HL-60/S4 treated with phorbol 12-myristate 13-acetate at 8.2 ng/mL for 4 days and 3 days (cell line): ENCODE results near the gene TBC1D2B.
"Not testable (repeated sequence)": the region's sequence is repeated elsewhere in the genome, so short reads cannot be mapped to it uniquely, and the experiment has no call there.

Source experiments
- in situ Hi-C: fragments of 300-500 bp; cut with MboI; formaldehyde crosslinking; loops from 2 replicates; pipeline ENCODE4 v1.15.0; 2022; ENCODE audit warnings: low sequenced_read_pairs

The TBC1D2B gene

GRCh38 chr15:78007211-78007931 is 70.1 kb downstream of the TBC1D2B start:
- in situ Hi-C loops = loop anchor here (10.0 kb wide), 1 partner anchor 97 kb away; no protein-coding TSS in a partner anchor

GRCh38 chr15:78006567-78007205 is 70.8 kb downstream of the TBC1D2B start:
- in situ Hi-C loops = loop anchor here (10.0 kb wide), 1 partner anchor 98 kb away; no protein-coding TSS in a partner anchor

- in situ Hi-C loops = loop anchor here (10.0 kb wide), 1 partner anchor 100 kb away; no protein-coding TSS in a partner anchor
Observed at GRCh38 chr15:78004919-78005634, 72.4 kb downstream of the TBC1D2B start.

- in situ Hi-C loops = loop anchor here (10.0 kb wide), 1 partner anchor 101 kb away; no protein-coding TSS in a partner anchor
Observed at GRCh38 chr15:78004222-78004727, 73.2 kb downstream of the TBC1D2B start.

GRCh38 chr15:78003539-78004008 is 73.9 kb downstream of the TBC1D2B start:
- in situ Hi-C loops = loop anchor here (10.0 kb wide), 1 partner anchor 101 kb away; no protein-coding TSS in a partner anchor

- in situ Hi-C loops = loop anchor here (10.0 kb wide), 1 partner anchor 102 kb away; no protein-coding TSS in a partner anchor
Observed at GRCh38 chr15:78002996-78003395, 74.5 kb downstream of the TBC1D2B start.

- in situ Hi-C loops = loop anchor here (10.0 kb wide), 1 partner anchor 103 kb away; no protein-coding TSS in a partner anchor
Observed at GRCh38 chr15:78001656-78002055, 75.9 kb downstream of the TBC1D2B start.

GRCh38 chr15:78000927-78001249 is 76.6 kb downstream of the TBC1D2B start:
- in situ Hi-C loops = loop anchor here (10.0 kb wide), 1 partner anchor 104 kb away; no protein-coding TSS in a partner anchor

- in situ Hi-C loops = loop anchor here (10.0 kb wide), 1 partner anchor 104 kb away; no protein-coding TSS in a partner anchor
Observed at GRCh38 chr15:78000091-78000926, 77.2 kb downstream of the TBC1D2B start.

GRCh38 chr15:77999486-77999885 is 78.0 kb downstream of the TBC1D2B start:
- in situ Hi-C loops = no loop called here

- in situ Hi-C loops = no loop called here
Observed at GRCh38 chr15:77998592-77998991, 78.9 kb downstream of the TBC1D2B start.

GRCh38 chr15:77997761-77998554 is 79.6 kb downstream of the TBC1D2B start:
- in situ Hi-C loops = not testable (repeated sequence)

GRCh38 chr15:77997221-77997620 is 80.3 kb downstream of the TBC1D2B start:
- in situ Hi-C loops = not testable (repeated sequence)

GRCh38 chr15:77996713-77997171 is 80.8 kb downstream of the TBC1D2B start:
- in situ Hi-C loops = not testable (repeated sequence)

- in situ Hi-C loops = not testable (repeated sequence)
Observed at GRCh38 chr15:77996226-77996625, 81.3 kb downstream of the TBC1D2B start.

GRCh38 chr15:77995537-77995918 is 82.0 kb downstream of the TBC1D2B start:
- in situ Hi-C loops = not testable (repeated sequence)

- in situ Hi-C loops = not testable (repeated sequence)
Observed at GRCh38 chr15:77994893-77995536, 82.5 kb downstream of the TBC1D2B start.

GRCh38 chr15:77993970-77994693 is 83.4 kb downstream of the TBC1D2B start:
- in situ Hi-C loops = not testable (repeated sequence)
